GM19324 (cell line): Measurements from ENCODE around the gene WDFY4.

Experiments
- ATAC-seq: cut with Tn5 transposase; IDR thresholded peaks from one replicate; pipeline ENCODE4 v1.9.1; 2021; ENCODE audit warnings: mild to moderate bottlenecking, moderate library complexity; ENCODE audit not compliant: unreplicated experiment, low FRiP score

WDFY4 gene

GRCh38 chr10:48739170-48739569, 54.5 kb downstream of the WDFY4 start:
- ATAC-seq = no peak

GRCh38 chr10:48740015-48740707, 55.5 kb downstream of the WDFY4 start:
- ATAC-seq = no peak

GRCh38 chr10:48740988-48741387, 56.3 kb downstream of the WDFY4 start:
- no peak for ATAC-seq

- ATAC-seq = no peak
These were observed 58.5 kb downstream of the WDFY4 start for GRCh38 chr10:48742891-48743860.

GRCh38 chr10:48744587-48744986, 59.9 kb downstream of the WDFY4 start:
- ATAC-seq = no peak

GRCh38 chr10:48745662-48746245, 61.1 kb downstream of the WDFY4 start:
- no peak for ATAC-seq

- no peak for ATAC-seq
These were observed 63.9 kb downstream of the WDFY4 start for GRCh38 chr10:48748573-48748972.

- ATAC-seq = no peak
These were observed 64.6 kb downstream of the WDFY4 start for GRCh38 chr10:48749254-48749787.

GRCh38 chr10:48750019-48750418, 65.3 kb downstream of the WDFY4 start:
- no peak for ATAC-seq

- no peak for ATAC-seq
These were observed 66.3 kb downstream of the WDFY4 start for GRCh38 chr10:48750991-48751390.

- ATAC-seq = no peak
These were observed 67.1 kb downstream of the WDFY4 start for GRCh38 chr10:48751730-48752129.

GRCh38 chr10:48758411-48758810, 73.7 kb downstream of the WDFY4 start:
- no peak for ATAC-seq

- ATAC-seq = peak; percentile 59
These were observed 74.6 kb downstream of the WDFY4 start for GRCh38 chr10:48759113-48759901.

- ATAC-seq = no peak
These were observed 76.3 kb downstream of the WDFY4 start for GRCh38 chr10:48760983-48761382.

- ATAC-seq = no peak
These were observed 77.7 kb downstream of the WDFY4 start for GRCh38 chr10:48762064-48763042.

GRCh38 chr10:48763403-48763965, 78.8 kb downstream of the WDFY4 start:
- ATAC-seq = no peak

- no peak for ATAC-seq
These were observed 79.8 kb downstream of the WDFY4 start for GRCh38 chr10:48764486-48764885.

- ATAC-seq = no peak
These were observed 80.4 kb downstream of the WDFY4 start for GRCh38 chr10:48765039-48765438.

GRCh38 chr10:48765527-48765926, 80.9 kb downstream of the WDFY4 start:
- ATAC-seq = no peak
